ENCODE data around the gene KHDRBS2. TPM values are rescaled to one million over a fixed set of nuclear protein-coding genes. Genes with fewer than 3 reads are reported as not detected.

Gene KHDRBS2
- total RNA-seq, 2 donors from 2014 or later: not detected

DNA sequence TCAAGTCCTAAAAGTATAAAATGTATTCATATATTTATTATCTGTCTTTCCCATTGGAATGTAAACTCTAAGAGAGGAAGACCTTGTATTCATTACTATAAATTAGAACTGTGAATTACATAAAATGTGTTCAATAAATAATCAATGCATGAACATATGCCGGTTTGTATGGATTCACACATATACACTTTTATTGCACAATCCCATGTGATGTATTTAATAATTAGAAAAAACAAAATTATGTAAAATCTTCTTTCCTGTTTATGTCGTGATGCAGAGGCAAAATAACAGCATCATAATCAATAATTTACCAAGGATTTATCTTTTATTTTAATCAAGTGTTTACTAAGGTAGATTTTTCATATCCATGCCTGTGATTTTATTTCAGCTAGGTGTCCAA lies 240.5 kb downstream of the KHDRBS2 start:
- Mint-ChIP-seq H3K27ac (no peak overlapping the region), H3K36me3 (ENCODE audit: insufficient read depth in 2 of 2) (no peaks in the 10 kb centered on the region), H3K9me3 (peaks cover 3 to 8% of the 10 kb centered on the region in 2 donors), H3K4me1 (ENCODE audit: low read depth) (no peaks in the 10 kb centered on the region), H3K4me3 (no peak overlapping the region), H3K27me3 (ENCODE audit: low read depth) (no peaks in the 10 kb centered on the region)
- no peak for ATAC-seq (replicated peaks in 1 of 2)
- DNase-seq: no peak

DNA sequence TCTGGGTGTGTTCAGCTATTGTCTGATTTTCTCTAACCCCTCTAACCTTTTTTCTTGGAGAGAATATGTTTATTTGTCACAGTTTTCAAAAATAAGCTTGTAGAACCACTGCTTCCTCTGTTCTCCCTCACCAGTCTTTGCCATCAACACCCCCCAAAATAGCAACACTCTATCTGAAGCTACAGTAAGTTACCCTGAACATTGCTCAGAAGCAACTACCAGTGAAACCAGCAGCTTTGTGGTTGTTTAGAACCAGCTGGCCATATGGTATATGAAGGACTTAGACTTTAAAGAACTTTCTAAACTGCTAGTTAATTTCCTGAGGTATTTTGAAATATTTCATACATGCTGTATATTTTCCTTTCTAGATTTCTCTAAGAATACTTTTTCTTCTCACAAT lies 242.9 kb downstream of the KHDRBS2 start:
- no peaks in the 10 kb centered on the region for H3K4me1 Mint-ChIP-seq (ENCODE audit: low read depth)
- ATAC-seq (replicated peaks in 1 of 2) (no peak), DNase-seq (no peak)
- no peak overlapping the region for H3K27ac Mint-ChIP-seq
- peaks cover 3 to 6% of the 10 kb centered on the region in 2 donors for H3K9me3 Mint-ChIP-seq
- H3K36me3 Mint-ChIP-seq (ENCODE audit: insufficient read depth in 2 of 2): no peaks in the 10 kb centered on the region
- no peaks in the 10 kb centered on the region for H3K27me3 Mint-ChIP-seq (ENCODE audit: low read depth)
- no peak overlapping the region for H3K4me3 Mint-ChIP-seq

DNA sequence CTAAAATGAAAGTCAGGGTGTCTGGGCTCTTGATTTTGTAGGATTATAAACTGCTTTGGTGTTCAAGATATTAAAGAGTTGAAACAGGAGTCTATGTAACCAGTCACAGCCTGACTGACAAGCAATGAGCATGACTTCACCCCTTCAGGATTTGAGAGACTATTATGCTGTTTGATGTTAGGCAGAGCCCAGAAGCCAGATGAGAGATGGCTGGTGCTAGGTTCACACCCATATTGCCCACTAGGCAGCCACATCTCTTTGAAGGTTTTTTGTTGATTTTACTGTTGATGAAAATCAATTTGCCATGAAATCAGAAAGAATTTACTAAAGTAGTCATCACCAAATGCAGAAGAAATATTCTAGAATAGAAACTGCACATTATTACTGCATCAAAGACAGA lies 243.6 kb downstream of the KHDRBS2 start:
- H3K27ac Mint-ChIP-seq: no peak overlapping the region
- no peak overlapping the region for H3K4me3 Mint-ChIP-seq
- peaks cover 2 to 5% of the 10 kb centered on the region in 2 donors for H3K9me3 Mint-ChIP-seq
- ATAC-seq (replicated peaks in 1 of 2) (no peak), DNase-seq (no peak)
- no peaks in the 10 kb centered on the region for H3K4me1 Mint-ChIP-seq (ENCODE audit: low read depth)
- no peaks in the 10 kb centered on the region for H3K27me3 Mint-ChIP-seq (ENCODE audit: low read depth)
- H3K36me3 Mint-ChIP-seq (ENCODE audit: insufficient read depth in 2 of 2): no peaks in the 10 kb centered on the region

DNA sequence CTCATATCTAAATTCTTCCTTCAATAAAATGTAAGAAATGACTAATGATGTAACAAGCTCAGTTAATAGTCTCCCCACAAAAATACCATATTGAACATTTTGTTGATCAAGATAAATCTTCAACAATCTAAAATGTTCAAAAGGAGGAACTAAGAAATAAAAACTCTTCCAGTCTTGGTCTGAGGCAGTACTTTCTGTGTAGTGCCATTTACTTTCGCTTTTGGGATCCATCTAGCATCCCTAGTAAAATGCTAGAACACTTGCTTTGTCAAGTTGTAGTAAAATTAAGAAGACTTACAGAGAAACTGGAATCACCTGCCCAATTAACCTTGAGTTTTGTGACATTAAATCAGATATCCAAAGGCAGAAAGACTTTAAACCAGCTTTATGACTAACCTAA lies 246.4 kb downstream of the KHDRBS2 start:
- no peak for ATAC-seq (replicated peaks in 1 of 2)
- H3K4me1 Mint-ChIP-seq (ENCODE audit: low read depth): no peaks in the 10 kb centered on the region
- no peaks in the 10 kb centered on the region for H3K27me3 Mint-ChIP-seq (ENCODE audit: low read depth)
- peaks cover 4% of the 10 kb centered on the region in 2 donors for H3K9me3 Mint-ChIP-seq
- DNase-seq: no peak
- H3K4me3 Mint-ChIP-seq: no peak overlapping the region
- H3K27ac Mint-ChIP-seq: no peak overlapping the region
- H3K36me3 Mint-ChIP-seq (ENCODE audit: insufficient read depth in 2 of 2): no peaks in the 10 kb centered on the region

DNA sequence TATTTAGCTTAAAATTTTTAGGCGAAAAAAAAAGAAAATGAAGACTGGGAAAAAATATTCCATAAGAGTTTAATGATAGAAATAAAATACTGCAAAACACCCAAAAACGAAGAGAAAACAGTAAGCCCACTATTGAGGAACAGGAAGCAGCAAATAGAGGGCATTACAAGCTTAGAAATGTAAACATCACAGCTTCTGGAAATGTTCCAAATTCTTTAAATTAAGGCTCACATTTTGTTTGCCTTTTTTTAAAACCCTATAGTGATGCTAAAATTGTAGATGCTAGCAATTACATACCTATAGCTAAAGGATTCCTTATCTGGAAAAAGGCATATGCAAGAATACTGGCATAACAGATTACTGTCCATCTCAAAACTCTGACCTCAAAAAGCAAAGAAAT lies 248.6 kb downstream of the KHDRBS2 start:
- DNase-seq (no peak), ATAC-seq (replicated peaks in 1 of 2) (no peak)
- H3K4me3 Mint-ChIP-seq: no peak overlapping the region
- no peak overlapping the region for H3K27ac Mint-ChIP-seq
- peaks cover 2 to 3% of the 10 kb centered on the region in 2 donors for H3K36me3 Mint-ChIP-seq (ENCODE audit: insufficient read depth in 2 of 2)
- H3K4me1 Mint-ChIP-seq (ENCODE audit: low read depth): no peaks in the 10 kb centered on the region
- no peaks in the 10 kb centered on the region for H3K27me3 Mint-ChIP-seq (ENCODE audit: low read depth)
- peaks cover 6 to 12% of the 10 kb centered on the region in 2 donors for H3K9me3 Mint-ChIP-seq

DNA sequence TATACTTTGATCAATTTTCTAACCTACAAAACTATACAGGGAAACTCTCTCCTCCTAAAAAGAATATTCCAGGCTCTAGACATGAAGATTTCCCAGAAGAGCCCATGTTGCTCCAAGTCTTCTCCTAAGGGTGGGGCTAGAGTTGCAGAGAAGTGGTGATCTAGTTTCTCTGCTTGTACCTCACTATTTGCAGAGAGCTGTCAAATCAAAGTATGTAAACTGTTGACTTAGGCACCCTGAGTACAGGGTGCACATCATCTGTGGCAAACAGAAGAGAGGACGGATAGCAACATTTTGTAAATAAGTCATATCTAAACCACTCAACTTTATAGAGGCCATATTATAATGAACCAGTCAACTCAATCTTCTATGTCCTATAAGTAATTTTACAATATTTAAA lies 250.1 kb downstream of the KHDRBS2 start:
- no peaks in the 10 kb centered on the region for H3K27me3 Mint-ChIP-seq (ENCODE audit: low read depth)
- no peak overlapping the region for H3K27ac Mint-ChIP-seq
- H3K9me3 Mint-ChIP-seq: peaks cover 6 to 12% of the 10 kb centered on the region in 2 donors
- H3K4me1 Mint-ChIP-seq (ENCODE audit: low read depth): no peaks in the 10 kb centered on the region
- DNase-seq (no peak), ATAC-seq (replicated peaks in 1 of 2) (no peak)
- peaks cover 2 to 3% of the 10 kb centered on the region in 2 donors for H3K36me3 Mint-ChIP-seq (ENCODE audit: insufficient read depth in 2 of 2)
- no peak overlapping the region for H3K4me3 Mint-ChIP-seq

DNA sequence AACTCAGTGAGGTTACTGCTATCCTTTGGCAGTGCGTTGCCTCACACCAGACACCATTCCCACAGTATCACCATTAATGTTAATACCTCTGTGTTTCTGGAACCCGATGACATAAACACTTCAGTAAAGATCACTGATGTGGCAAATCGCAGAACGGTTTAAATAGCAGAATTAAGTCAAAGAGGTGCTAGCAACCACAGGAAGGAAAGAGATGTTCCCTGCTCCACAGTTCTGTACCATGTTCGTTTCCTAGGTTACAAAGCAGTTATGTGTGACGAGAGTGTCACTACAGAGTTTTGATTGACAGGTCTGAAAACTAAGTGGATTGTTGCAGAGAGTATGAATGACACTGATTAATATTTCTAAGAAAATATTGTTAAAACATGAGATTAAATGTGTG lies 272.3 kb downstream of the KHDRBS2 start:
- no peak for ATAC-seq (replicated peaks in 1 of 2)
- Mint-ChIP-seq H3K27me3 (ENCODE audit: low read depth) (no peaks in the 10 kb centered on the region), H3K36me3 (ENCODE audit: insufficient read depth in 2 of 2) (peaks cover 5% of the 10 kb centered on the region in 2 donors), H3K4me1 (ENCODE audit: low read depth) (no peaks in the 10 kb centered on the region), H3K4me3 (no peak overlapping the region), H3K9me3 (peaks cover 5 to 12% of the 10 kb centered on the region in 2 donors), H3K27ac (no peak overlapping the region)
- DNase-seq: no peak

DNA sequence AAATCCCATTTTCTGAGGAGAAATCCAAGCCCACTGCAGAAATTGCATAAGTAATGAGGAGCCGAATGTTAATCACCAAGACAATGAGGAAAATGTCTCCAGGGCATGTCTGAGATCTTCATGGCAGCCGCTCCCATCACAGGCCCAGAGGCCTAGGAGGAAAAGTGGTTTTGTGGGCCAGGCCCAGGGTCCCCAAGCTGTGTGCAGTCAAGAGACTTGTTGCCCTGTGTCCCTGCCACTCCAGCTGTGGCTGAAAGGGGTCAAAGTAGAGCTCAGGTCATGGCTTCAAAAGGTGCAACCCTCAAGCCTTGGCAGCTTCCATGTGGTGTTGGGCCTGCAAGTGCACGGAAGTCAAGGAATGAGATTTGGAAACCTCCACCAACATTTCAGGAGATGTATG lies 276.6 kb downstream of the KHDRBS2 start:
- no peak for ATAC-seq (replicated peaks in 1 of 2)
- H3K27me3 Mint-ChIP-seq (ENCODE audit: low read depth): no peaks in the 10 kb centered on the region
- H3K36me3 Mint-ChIP-seq (ENCODE audit: insufficient read depth in 2 of 2): peaks cover 5% of the 10 kb centered on the region in 2 donors
- H3K27ac Mint-ChIP-seq: no peak overlapping the region
- H3K4me1 Mint-ChIP-seq (ENCODE audit: low read depth): no peaks in the 10 kb centered on the region
- no peak overlapping the region for H3K4me3 Mint-ChIP-seq
- peaks cover 6 to 11% of the 10 kb centered on the region in 2 donors for H3K9me3 Mint-ChIP-seq
- DNase-seq: no peak

DNA sequence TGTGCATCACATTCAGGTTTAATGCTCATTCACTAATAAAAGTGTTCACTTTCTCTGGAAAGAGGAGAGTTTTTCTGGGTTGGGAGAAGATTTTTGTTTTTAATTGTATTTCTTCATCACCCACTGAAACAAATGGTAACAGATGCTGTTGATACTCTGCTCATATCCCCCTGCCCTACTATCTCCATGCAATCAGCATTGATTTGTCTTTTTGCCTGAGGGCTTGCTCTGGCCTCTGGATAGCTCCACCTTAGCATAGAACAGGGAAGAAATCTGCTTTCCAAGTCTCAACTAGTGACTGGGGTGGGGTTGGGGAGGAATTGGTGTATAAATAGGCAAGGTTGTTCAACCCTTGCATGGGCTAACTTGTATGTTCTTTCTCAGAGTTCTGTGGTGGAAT lies 296.4 kb downstream of the KHDRBS2 start:
- Mint-ChIP-seq H3K27ac (no peak overlapping the region), H3K4me3 (no peak overlapping the region), H3K4me1 (ENCODE audit: low read depth) (no peaks in the 10 kb centered on the region), H3K27me3 (ENCODE audit: low read depth) (no peaks in the 10 kb centered on the region), H3K9me3 (peaks cover 2 to 7% of the 10 kb centered on the region in 2 donors), H3K36me3 (ENCODE audit: insufficient read depth in 2 of 2) (no peaks in the 10 kb centered on the region)
- DNase-seq (no peak), ATAC-seq (replicated peaks in 1 of 2) (no peak)

DNA sequence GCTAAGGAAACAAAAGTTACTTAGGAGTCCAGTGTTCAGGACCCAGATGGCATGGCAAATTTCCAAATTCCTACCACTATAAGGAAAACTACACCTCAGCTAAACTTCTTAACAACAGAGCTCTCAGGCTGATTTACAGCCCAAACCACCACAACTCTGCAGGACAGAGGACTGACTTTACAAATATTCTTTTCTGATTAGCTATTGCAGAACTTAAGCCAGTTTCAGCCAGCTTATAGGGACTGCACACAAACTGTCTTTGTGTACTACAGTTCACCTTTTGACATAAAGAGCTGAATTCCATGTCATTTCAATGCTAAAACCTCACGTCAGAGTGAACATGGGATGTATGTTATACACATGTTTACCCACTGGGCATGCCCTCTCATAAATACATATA lies 305.4 kb downstream of the KHDRBS2 start:
- H3K27me3 Mint-ChIP-seq (ENCODE audit: low read depth): no peaks in the 10 kb centered on the region
- no peak for DNase-seq
- no peak overlapping the region for H3K27ac Mint-ChIP-seq
- ATAC-seq (replicated peaks in 1 of 2): no peak
- H3K4me3 Mint-ChIP-seq: no peak overlapping the region
- peaks cover 0 to 1% of the 10 kb centered on the region in 2 donors for H3K36me3 Mint-ChIP-seq (ENCODE audit: insufficient read depth in 2 of 2)
- peaks cover 2 to 3% of the 10 kb centered on the region in 2 donors for H3K9me3 Mint-ChIP-seq
- H3K4me1 Mint-ChIP-seq (ENCODE audit: low read depth): no peaks in the 10 kb centered on the region

DNA sequence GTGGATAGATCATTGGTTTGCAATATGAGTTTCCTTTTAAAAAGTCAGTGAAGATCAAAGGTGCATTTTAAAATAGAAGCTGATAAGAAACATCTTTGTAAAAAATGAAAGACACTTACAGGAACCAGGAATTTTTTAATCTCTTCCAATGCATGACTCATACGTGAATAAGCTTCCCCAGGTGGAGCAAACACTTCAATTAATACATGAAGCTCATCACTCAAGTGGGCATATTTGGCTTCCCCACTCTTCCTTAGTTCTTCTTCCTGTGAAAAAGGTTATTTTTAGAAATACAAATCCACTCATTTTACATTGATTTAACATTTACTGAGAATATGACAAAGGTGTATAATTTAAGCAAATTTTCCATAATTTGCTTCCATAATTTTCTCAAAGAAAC lies 308.1 kb downstream of the KHDRBS2 start:
- Mint-ChIP-seq H3K9me3 (no peaks in the 10 kb centered on the region), H3K4me1 (ENCODE audit: low read depth) (no peaks in the 10 kb centered on the region), H3K27ac (no peak overlapping the region), H3K36me3 (ENCODE audit: insufficient read depth in 2 of 2) (peaks cover 0 to 1% of the 10 kb centered on the region in 2 donors), H3K27me3 (ENCODE audit: low read depth) (no peaks in the 10 kb centered on the region), H3K4me3 (no peak overlapping the region)
- DNase-seq (no peak), ATAC-seq (replicated peaks in 1 of 2) (no peak)

DNA sequence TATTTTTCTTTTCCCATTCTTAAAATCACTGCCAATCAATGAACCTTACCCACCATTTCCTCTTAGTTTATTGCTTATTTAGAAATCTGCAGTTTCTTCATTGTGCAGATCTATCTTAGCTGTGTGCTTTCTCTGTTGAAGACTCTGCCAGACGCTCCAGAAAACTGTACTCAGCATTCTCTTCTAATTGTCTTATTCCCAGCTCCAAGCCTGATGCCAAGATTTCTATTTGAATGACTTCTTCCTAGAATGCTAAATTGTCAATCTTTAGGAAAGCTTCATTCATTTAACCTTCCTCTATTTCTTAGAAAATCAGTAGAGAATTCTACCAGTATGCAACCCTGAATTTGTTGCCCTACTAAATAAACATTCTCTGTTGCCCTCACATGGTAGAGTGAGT lies 308.9 kb downstream of the KHDRBS2 start:
- Mint-ChIP-seq H3K4me1 (ENCODE audit: low read depth) (no peaks in the 10 kb centered on the region), H3K36me3 (ENCODE audit: insufficient read depth in 2 of 2) (peaks cover 0 to 1% of the 10 kb centered on the region in 2 donors), H3K27ac (no peak overlapping the region), H3K9me3 (peaks cover 0 to 2% of the 10 kb centered on the region in 2 donors), H3K4me3 (no peak overlapping the region), H3K27me3 (ENCODE audit: low read depth) (no peaks in the 10 kb centered on the region)
- no peak for ATAC-seq (replicated peaks in 1 of 2)
- no peak for DNase-seq

DNA sequence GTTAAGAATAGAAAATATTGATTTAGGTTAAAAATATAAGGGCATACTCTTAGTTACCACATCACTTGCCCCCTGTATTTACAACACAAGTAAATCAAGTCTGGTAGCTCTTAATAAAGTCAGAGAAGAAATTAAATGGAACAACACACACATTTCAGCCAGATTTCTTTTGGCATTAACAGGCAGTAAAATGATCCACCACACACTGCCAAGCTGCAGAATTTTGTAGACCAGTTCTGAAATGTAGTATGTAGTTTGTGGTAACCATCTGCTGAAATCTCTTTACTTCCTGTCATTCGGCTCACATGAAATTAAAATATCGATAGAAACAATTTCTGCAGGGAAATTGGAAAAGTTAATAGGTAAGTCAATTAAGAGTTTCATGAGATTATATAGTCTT lies 326.8 kb downstream of the KHDRBS2 start:
- no peak for ATAC-seq (replicated peaks in 1 of 2)

DNA sequence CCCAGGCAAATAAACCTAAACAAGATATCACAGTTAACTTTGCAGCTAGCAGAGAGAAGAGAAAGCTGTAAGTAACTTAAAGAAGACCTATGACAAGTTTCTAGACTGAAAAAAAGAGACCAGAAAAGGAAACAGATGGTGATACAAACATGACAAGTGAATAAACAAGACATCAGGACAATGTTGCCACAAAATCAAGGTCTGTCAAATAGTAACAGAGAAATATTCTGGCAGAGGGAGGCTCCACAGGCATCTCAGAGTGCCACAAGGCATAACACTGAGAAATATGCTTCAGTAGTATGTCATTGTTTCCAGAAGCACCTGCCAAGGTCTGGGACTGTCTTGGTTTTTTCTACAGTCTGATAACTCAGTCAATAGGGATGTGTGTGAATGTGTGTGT lies 332.2 kb downstream of the KHDRBS2 start:
- no peak overlapping the region for H3K4me3 Mint-ChIP-seq
- H3K27me3 Mint-ChIP-seq (ENCODE audit: low read depth): no peaks in the 10 kb centered on the region
- peaks cover 0 to 1% of the 10 kb centered on the region in 2 donors for H3K36me3 Mint-ChIP-seq (ENCODE audit: insufficient read depth in 2 of 2)
- no peak overlapping the region for H3K27ac Mint-ChIP-seq
- no peak for ATAC-seq (replicated peaks in 1 of 2)
- H3K9me3 Mint-ChIP-seq: peaks cover 5 to 14% of the 10 kb centered on the region in 2 donors
- H3K4me1 Mint-ChIP-seq (ENCODE audit: low read depth): no peaks in the 10 kb centered on the region
- DNase-seq: no peak

More for the DNA sequence above, 326.8 kb downstream of the KHDRBS2 start:
- peaks cover 11 to 14% of the 10 kb centered on the region in 2 donors for H3K9me3 Mint-ChIP-seq
- H3K4me1 Mint-ChIP-seq (ENCODE audit: low read depth): no peaks in the 10 kb centered on the region
- H3K27ac Mint-ChIP-seq: no peak overlapping the region
- no peaks in the 10 kb centered on the region for H3K27me3 Mint-ChIP-seq (ENCODE audit: low read depth)
- no peak overlapping the region for H3K4me3 Mint-ChIP-seq
- no peak for DNase-seq
- peaks cover 0 to 1% of the 10 kb centered on the region in 2 donors for H3K36me3 Mint-ChIP-seq (ENCODE audit: insufficient read depth in 2 of 2)
